GM12872 (cell line): ENCODE measurements around the gene KYNU.

ENCODE experiments used
- TF ChIP-seq, protein P1 (sequence below): IDR thresholded peaks from 3 replicates; pipeline ENCODE4 v1.5.1; 2011; ENCODE audit warnings: low read depth, mild to moderate bottlenecking, low read length, moderate library complexity; ENCODE audit not compliant: insufficient read depth

The KYNU gene

GRCh38 chr2:143056550-143056949 is 179.1 kb downstream of the KYNU start:
- TF ChIP-seq, protein P1, sequence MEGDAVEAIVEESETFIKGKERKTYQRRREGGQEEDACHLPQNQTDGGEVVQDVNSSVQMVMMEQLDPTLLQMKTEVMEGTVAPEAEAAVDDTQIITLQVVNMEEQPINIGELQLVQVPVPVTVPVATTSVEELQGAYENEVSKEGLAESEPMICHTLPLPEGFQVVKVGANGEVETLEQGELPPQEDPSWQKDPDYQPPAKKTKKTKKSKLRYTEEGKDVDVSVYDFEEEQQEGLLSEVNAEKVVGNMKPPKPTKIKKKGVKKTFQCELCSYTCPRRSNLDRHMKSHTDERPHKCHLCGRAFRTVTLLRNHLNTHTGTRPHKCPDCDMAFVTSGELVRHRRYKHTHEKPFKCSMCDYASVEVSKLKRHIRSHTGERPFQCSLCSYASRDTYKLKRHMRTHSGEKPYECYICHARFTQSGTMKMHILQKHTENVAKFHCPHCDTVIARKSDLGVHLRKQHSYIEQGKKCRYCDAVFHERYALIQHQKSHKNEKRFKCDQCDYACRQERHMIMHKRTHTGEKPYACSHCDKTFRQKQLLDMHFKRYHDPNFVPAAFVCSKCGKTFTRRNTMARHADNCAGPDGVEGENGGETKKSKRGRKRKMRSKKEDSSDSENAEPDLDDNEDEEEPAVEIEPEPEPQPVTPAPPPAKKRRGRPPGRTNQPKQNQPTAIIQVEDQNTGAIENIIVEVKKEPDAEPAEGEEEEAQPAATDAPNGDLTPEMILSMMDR = no peak

- TF ChIP-seq, protein P1 = no peak
These were observed 181.4 kb downstream of the KYNU start for GRCh38 chr2:143058851-143059250.

- TF ChIP-seq, protein P1 = no peak
These were observed 186.2 kb downstream of the KYNU start for GRCh38 chr2:143063612-143064200.

- TF ChIP-seq, protein P1 = no peak
These were observed 190.6 kb downstream of the KYNU start for GRCh38 chr2:143068094-143068493.

GRCh38 chr2:143068509-143068908 is 191.0 kb downstream of the KYNU start:
- TF ChIP-seq, protein P1 = no peak

- TF ChIP-seq, protein P1 = no peak
These were observed 193.2 kb downstream of the KYNU start for GRCh38 chr2:143070704-143071103.

DNA sequence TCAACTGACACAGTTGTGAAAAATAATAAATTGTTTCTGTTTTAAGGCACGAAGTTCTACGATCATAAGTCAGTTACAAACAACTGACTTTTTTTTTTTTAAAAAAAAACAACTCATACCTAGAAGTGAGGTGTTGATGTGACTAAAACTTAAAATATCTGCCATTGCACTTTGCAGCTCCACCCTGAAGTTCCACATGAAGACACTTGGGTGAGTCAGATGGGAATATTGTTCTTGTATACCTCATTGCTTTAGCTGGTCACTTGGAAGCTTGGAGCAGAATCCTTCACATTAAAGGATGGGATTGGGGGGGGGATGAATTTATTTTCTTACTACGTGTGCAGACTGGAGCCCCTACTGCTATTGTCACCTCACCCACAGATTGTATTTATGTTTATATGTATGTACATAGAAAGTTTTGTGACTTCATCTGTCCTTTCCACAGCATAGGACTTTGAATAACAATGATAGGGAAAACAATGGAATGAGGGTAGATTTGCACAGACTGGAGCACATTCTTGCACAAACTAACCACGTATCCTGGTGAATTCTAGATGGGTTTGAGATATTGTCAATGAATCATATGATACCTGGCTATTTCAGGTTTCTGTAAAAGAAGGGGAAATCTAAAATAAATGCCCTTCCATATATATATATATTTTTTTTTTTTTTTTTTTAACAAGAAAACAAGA is 193.9 kb downstream of the KYNU start:
- TF ChIP-seq, protein P1 = no peak
